HepG2 (cell line): ENCODE data around the gene SETD1A. TPM values are rescaled to one million over a fixed set of nuclear protein-coding genes. Genes with fewer than 3 reads are reported as not detected.

ENCODE experiments used
- ELF3 ChIP-seq: IDR thresholded peaks from 2 replicates; pipeline ENCODE4 v1.6.1; 2016; ENCODE audit warnings: missing genetic modification reagents, missing compliant biosample characterization
- ETS1 ChIP-seq: sonication (generic); formaldehyde crosslinking; IDR thresholded peaks from 2 replicates; pipeline ENCODE4 v1.4.0; 2020; ENCODE audit warnings: missing genetic modification reagents
- PATZ1 ChIP-seq: sonication (generic); formaldehyde crosslinking; IDR thresholded peaks from 2 replicates; pipeline ENCODE4 v1.4.0; 2020; ENCODE audit warnings: missing genetic modification reagents
- RELA ChIP-seq: sonication (generic); formaldehyde crosslinking; IDR thresholded peaks from 2 replicates; pipeline ENCODE4 v1.4.0; 2020; ENCODE audit warnings: missing genetic modification reagents
- SMAD3 ChIP-seq: sonication (generic); formaldehyde crosslinking; IDR thresholded peaks from 2 replicates; pipeline ENCODE4 v1.4.0; 2020; ENCODE audit warnings: missing genetic modification reagents
- SUZ12 ChIP-seq: fragments of 150-350 bp; IDR thresholded peaks from 2 replicates; pipeline ENCODE4 v1.6.1; 2014; ENCODE audit warnings: low read depth, low read length
- ZNF235 ChIP-seq: sonication (generic); formaldehyde crosslinking; IDR thresholded peaks from 2 replicates; pipeline ENCODE4 v1.8.1; 2023; ENCODE audit warnings: mild to moderate bottlenecking, missing genetic modification reagents, borderline replicate concordance
- ZNF264 ChIP-seq: sonication (generic); formaldehyde crosslinking; IDR thresholded peaks from 2 replicates; pipeline ENCODE4 v1.4.0; 2020; ENCODE audit warnings: missing genetic modification reagents
- ZNF451 ChIP-seq: sonication (generic); formaldehyde crosslinking; IDR thresholded peaks from 2 replicates; pipeline ENCODE4 v1.5.0; 2020; ENCODE audit warnings: mild to moderate bottlenecking, missing genetic modification reagents
- ZNF547 ChIP-seq: sonication (generic); formaldehyde crosslinking; IDR thresholded peaks from 2 replicates; pipeline ENCODE4 v1.5.1; 2020; ENCODE audit warnings: mild to moderate bottlenecking, missing genetic modification reagents
- ZNF589 ChIP-seq: sonication (generic); formaldehyde crosslinking; conservative IDR thresholded peaks from 2 replicates; pipeline ENCODE4 v1.8.0; 2022; ENCODE audit warnings: mild to moderate bottlenecking, moderate library complexity, missing genetic modification reagents
- ZNF678 ChIP-seq: sonication (generic); formaldehyde crosslinking; IDR thresholded peaks from 2 replicates; pipeline ENCODE4 v1.4.0; 2020; ENCODE audit warnings: mild to moderate bottlenecking, missing genetic modification reagents
- ZNF766 ChIP-seq: sonication (generic); formaldehyde crosslinking; IDR thresholded peaks from 2 replicates; pipeline ENCODE4 v1.5.0; 2020; ENCODE audit warnings: missing genetic modification reagents, borderline replicate concordance
- polyA plus RNA-seq, 8 experiments: library from polyadenylated mRNA; depleted of rRNA in 3 of 8; stranded (reverse) in 7 of 8; unstranded in 1 of 8; fragments of >200 nt; fragmentation: Illumina TruSeq in 4 of 8; extraction: Trizol in 4 of 8; gene quantifications; 2 replicates each; pipeline versions ENCODE4 v1.2.1 to v1.2.3, GENCODE V29; 2011 to 2016; ENCODE audit warnings: low read depth in 4 of 8, missing spikeins in 1 of 8, mixed read lengths in 1 of 8; ENCODE audit not compliant: insufficient read depth in 1 of 8
- total RNA-seq, 5 experiments: library from RNA; depleted of rRNA; stranded (reverse); fragments of >200 nt; fragmentation: Illumina TruSeq; extraction: Trizol; gene quantifications; 2 replicates each; pipeline ENCODE4 v1.2.3, GENCODE V29; 2016; ENCODE audit warnings: low read depth in 1 of 5
- TF ChIP-seq, protein P1 (sequence below): sonication (generic); formaldehyde crosslinking; IDR thresholded peaks from 2 replicates; pipeline ENCODE4 v1.4.0; 2020; ENCODE audit warnings: missing genetic modification reagents, borderline replicate concordance
- TF ChIP-seq, protein P2 (sequence below): sonication (generic); formaldehyde crosslinking; IDR thresholded peaks from 2 replicates; pipeline ENCODE4 v1.4.0; 2020; ENCODE audit warnings: missing genetic modification reagents, borderline replicate concordance
- TF ChIP-seq, protein P3 (sequence below): sonication (generic); formaldehyde crosslinking; IDR thresholded peaks from 2 replicates; pipeline ENCODE4 v1.4.0; 2020; ENCODE audit warnings: missing genetic modification reagents

SETD1A gene
- total and polyA plus RNA-seq, 2 of the 13 experiments (the other 11 are each of a cell fraction or from before 2014, with no cell fraction given), result 3.8 to 5.6 TPM

GRCh38 chr16:30958175-30959079 lies 873 bp downstream of the SETD1A start (continued):
- TF ChIP-seq, protein P1, sequence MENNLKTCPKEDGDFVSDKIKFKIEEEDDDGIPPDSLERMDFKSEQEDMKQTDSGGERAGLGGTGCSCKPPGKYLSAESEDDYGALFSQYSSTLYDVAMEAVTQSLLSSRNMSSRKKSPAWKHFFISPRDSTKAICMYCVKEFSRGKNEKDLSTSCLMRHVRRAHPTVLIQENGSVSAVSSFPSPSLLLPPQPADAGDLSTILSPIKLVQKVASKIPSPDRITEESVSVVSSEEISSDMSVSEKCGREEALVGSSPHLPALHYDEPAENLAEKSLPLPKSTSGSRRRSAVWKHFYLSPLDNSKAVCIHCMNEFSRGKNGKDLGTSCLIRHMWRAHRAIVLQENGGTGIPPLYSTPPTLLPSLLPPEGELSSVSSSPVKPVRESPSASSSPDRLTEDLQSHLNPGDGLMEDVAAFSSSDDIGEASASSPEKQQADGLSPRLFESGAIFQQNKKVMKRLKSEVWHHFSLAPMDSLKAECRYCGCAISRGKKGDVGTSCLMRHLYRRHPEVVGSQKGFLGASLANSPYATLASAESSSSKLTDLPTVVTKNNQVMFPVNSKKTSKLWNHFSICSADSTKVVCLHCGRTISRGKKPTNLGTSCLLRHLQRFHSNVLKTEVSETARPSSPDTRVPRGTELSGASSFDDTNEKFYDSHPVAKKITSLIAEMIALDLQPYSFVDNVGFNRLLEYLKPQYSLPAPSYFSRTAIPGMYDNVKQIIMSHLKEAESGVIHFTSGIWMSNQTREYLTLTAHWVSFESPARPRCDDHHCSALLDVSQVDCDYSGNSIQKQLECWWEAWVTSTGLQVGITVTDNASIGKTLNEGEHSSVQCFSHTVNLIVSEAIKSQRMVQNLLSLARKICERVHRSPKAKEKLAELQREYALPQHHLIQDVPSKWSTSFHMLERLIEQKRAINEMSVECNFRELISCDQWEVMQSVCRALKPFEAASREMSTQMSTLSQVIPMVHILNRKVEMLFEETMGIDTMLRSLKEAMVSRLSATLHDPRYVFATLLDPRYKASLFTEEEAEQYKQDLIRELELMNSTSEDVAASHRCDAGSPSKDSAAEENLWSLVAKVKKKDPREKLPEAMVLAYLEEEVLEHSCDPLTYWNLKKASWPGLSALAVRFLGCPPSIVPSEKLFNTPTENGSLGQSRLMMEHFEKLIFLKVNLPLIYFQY (CRISPR knock-in tag), result no peak
- TF ChIP-seq ZNF451, result no peak
- TF ChIP-seq RELA (CRISPR knock-in tag), result no peak
- TF ChIP-seq ZNF589, result no peak
- no peak for TF ChIP-seq ZNF678 (CRISPR knock-in tag)
- TF ChIP-seq ETS1 (CRISPR knock-in tag), result 0 out of 2 replicates have a peak, but pooled peaks have one; percentile 2
- no peak for TF ChIP-seq ZNF264 (CRISPR knock-in tag)
- TF ChIP-seq, protein P2, sequence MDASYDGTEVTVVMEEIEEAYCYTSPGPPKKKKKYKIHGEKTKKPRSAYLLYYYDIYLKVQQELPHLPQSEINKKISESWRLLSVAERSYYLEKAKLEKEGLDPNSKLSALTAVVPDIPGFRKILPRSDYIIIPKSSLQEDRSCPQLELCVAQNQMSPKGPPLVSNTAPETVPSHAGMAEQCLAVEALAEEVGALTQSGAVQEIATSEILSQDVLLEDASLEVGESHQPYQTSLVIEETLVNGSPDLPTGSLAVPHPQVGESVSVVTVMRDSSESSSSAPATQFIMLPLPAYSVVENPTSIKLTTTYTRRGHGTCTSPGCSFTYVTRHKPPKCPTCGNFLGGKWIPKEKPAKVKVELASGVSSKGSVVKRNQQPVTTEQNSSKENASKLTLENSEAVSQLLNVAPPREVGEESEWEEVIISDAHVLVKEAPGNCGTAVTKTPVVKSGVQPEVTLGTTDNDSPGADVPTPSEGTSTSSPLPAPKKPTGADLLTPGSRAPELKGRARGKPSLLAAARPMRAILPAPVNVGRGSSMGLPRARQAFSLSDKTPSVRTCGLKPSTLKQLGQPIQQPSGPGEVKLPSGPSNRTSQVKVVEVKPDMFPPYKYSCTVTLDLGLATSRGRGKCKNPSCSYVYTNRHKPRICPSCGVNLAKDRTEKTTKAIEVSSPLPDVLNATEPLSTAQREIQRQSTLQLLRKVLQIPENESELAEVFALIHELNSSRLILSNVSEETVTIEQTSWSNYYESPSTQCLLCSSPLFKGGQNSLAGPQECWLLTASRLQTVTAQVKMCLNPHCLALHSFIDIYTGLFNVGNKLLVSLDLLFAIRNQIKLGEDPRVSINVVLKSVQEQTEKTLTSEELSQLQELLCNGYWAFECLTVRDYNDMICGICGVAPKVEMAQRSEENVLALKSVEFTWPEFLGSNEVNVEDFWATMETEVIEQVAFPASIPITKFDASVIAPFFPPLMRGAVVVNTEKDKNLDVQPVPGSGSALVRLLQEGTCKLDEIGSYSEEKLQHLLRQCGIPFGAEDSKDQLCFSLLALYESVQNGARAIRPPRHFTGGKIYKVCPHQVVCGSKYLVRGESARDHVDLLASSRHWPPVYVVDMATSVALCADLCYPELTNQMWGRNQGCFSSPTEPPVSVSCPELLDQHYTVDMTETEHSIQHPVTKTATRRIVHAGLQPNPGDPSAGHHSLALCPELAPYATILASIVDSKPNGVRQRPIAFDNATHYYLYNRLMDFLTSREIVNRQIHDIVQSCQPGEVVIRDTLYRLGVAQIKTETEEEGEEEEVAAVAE (CRISPR knock-in tag), result no peak
- no peak for TF ChIP-seq ZNF547 (CRISPR knock-in tag)
- TF ChIP-seq, protein P3, sequence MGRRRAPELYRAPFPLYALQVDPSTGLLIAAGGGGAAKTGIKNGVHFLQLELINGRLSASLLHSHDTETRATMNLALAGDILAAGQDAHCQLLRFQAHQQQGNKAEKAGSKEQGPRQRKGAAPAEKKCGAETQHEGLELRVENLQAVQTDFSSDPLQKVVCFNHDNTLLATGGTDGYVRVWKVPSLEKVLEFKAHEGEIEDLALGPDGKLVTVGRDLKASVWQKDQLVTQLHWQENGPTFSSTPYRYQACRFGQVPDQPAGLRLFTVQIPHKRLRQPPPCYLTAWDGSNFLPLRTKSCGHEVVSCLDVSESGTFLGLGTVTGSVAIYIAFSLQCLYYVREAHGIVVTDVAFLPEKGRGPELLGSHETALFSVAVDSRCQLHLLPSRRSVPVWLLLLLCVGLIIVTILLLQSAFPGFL, result no peak
- TF ChIP-seq ZNF766 (CRISPR knock-in tag), result no peak
- no peak for TF ChIP-seq SMAD3 (CRISPR knock-in tag)
- no peak for TF ChIP-seq ZNF235 (CRISPR knock-in tag)
- no peak for TF ChIP-seq SUZ12
- TF ChIP-seq PATZ1 (CRISPR knock-in tag), result peak; percentile 68
- no peak for TF ChIP-seq ELF3 (CRISPR knock-in tag)
